ENCODE measurements around the gene SMYD3. TPM values are rescaled to one million over a fixed set of nuclear protein-coding genes. Genes with fewer than 3 reads are reported as not detected.

The SMYD3 gene
- total and polyA plus RNA-seq, 9 of the 15 experiments (the other 6 are each of a cell fraction or from before 2014, with no cell fraction given): 128 to 440 (median 197) TPM

- TF ChIP-seq CUX1 (CRISPR knock-in tag; IDR thresholded peaks at IDR 0.05) (no peak), TCF7 (IDR thresholded peaks at IDR 0.05; ENCODE audit: borderline replicate concordance) (no peak), NFE2L1 (tag; IDR thresholded peaks at IDR 0.05; ENCODE audit: borderline replicate concordance, low read depth) (no peak), L3MBTL2 (IDR thresholded peaks at IDR 0.05) (no peak), RBM22 (IDR thresholded peaks at IDR 0.05; ENCODE audit: low read depth, low read length, poor library complexity, severe bottlenecking) (no peak), ZNF77 (CRISPR knock-in tag; IDR thresholded peaks at IDR 0.05) (no peak), CXXC5 (CRISPR knock-in tag; IDR thresholded peaks at IDR 0.05) (no peak), ZNF830 (CRISPR knock-in tag; IDR thresholded peaks at IDR 0.05) (no peak), SMARCA5 (IDR thresholded peaks at IDR 0.05) (no peak)
These were observed 30.4 kb upstream of the SMYD3 start (continued) for GRCh38 chr1:246537441-246537840.

Measured in K562 (cell line).